ENCODE data around the gene CORO1C.
A peak's percentile ranks its signal among the peaks of the same experiment; 100 is the strongest.

CORO1C gene

DNA sequence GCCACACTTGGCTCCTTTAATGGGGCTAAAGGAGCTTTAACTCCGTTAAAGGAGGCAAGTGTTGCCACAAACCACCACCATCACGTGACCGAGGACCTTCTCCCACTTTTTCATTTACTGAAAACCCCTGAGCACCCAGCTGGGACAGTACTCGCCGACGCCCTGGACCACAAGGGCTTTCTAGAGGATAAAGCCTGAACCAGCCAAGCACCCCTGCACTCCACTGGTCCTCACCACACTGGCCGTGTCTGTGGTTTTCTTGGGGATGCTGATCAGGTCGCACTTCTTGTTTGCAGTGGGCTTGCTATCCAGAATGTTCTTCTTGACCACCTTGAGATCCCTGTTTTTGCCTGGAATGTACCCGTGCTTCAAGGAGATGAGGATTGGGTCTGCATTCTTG is 82.9 kb downstream of the CORO1C start:
- Histone ChIP-seq H3K79me2 (no peaks in the 10 kb centered on the region), H3K4me2 (ENCODE audit: low read length) (no peak overlapping the region), H3K9ac (no peak overlapping the region), H3K4me3 (ENCODE audit: low read depth, low read length) (no peak overlapping the region), H3K9me3 (ENCODE audit: control insufficient read depth, low read length) (no peaks in the 10 kb centered on the region), H3K27me3 (ENCODE audit: control insufficient read depth, insufficient read depth, low read length) (no peaks in the 10 kb centered on the region), H3K4me1 (peaks cover 32% of the 10 kb centered on the region), H2AFZ (no peak overlapping the region), H3K36me3 (ENCODE audit: control insufficient read depth, insufficient read depth, low read length) (no peaks in the 10 kb centered on the region), H3K27ac (no peak overlapping the region)
- TF ChIP-seq, protein P1, sequence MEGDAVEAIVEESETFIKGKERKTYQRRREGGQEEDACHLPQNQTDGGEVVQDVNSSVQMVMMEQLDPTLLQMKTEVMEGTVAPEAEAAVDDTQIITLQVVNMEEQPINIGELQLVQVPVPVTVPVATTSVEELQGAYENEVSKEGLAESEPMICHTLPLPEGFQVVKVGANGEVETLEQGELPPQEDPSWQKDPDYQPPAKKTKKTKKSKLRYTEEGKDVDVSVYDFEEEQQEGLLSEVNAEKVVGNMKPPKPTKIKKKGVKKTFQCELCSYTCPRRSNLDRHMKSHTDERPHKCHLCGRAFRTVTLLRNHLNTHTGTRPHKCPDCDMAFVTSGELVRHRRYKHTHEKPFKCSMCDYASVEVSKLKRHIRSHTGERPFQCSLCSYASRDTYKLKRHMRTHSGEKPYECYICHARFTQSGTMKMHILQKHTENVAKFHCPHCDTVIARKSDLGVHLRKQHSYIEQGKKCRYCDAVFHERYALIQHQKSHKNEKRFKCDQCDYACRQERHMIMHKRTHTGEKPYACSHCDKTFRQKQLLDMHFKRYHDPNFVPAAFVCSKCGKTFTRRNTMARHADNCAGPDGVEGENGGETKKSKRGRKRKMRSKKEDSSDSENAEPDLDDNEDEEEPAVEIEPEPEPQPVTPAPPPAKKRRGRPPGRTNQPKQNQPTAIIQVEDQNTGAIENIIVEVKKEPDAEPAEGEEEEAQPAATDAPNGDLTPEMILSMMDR (IDR thresholded peaks at IDR 0.05) = no peak

DNA sequence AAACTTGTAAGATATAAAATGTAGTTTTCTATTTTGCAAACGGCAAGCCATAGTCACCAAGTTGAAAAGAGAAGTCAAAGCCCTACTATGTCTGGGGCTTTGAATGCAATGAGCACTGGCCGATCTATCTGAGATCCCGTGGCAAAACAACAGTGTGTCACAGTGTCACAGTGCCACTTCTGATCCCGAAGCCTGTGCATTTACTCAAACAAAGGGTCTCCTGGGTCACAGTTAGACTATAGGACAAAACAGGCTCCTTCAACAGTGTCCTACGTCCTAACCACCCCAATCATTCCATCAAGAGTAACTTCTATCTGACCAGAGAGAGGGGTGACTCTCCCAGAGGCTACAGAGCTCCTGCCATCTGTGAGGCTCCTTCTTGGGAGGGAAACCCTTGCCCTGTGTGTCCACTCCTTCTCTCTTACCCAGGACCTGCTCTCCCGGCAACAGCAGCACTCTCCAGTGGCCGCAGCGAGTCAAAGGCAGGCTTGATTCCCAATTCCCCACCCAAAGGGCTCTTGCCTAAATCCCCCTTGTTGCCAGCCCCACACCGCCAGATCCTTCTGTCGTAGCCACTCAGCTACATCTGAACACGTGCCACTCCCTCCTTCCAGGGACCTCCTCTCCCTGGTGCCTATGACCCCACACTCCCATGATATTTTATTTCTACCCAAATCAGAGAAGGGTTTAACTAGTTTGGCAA is 83.6 kb downstream of the CORO1C start:
- H3K79me2 ChIP-seq = no peaks in the 10 kb centered on the region
- H3K9me3 ChIP-seq (ENCODE audit: control insufficient read depth, low read length) = no peaks in the 10 kb centered on the region
- peak overlapping the region; percentile 55 for H3K27ac ChIP-seq
- H3K36me3 ChIP-seq (ENCODE audit: control insufficient read depth, insufficient read depth, low read length) = no peaks in the 10 kb centered on the region
- no peak overlapping the region for H3K4me3 ChIP-seq (ENCODE audit: low read depth, low read length)
- TF ChIP-seq, protein P1 (IDR thresholded peaks at IDR 0.05) = no peak
- peaks cover 35% of the 10 kb centered on the region for H3K4me1 ChIP-seq
- H3K9ac ChIP-seq = no peak overlapping the region
- no peak overlapping the region for H2AFZ ChIP-seq
- H3K4me2 ChIP-seq (ENCODE audit: low read length) = peak overlapping the region; percentile 16
- H3K27me3 ChIP-seq (ENCODE audit: control insufficient read depth, insufficient read depth, low read length) = no peaks in the 10 kb centered on the region

DNA sequence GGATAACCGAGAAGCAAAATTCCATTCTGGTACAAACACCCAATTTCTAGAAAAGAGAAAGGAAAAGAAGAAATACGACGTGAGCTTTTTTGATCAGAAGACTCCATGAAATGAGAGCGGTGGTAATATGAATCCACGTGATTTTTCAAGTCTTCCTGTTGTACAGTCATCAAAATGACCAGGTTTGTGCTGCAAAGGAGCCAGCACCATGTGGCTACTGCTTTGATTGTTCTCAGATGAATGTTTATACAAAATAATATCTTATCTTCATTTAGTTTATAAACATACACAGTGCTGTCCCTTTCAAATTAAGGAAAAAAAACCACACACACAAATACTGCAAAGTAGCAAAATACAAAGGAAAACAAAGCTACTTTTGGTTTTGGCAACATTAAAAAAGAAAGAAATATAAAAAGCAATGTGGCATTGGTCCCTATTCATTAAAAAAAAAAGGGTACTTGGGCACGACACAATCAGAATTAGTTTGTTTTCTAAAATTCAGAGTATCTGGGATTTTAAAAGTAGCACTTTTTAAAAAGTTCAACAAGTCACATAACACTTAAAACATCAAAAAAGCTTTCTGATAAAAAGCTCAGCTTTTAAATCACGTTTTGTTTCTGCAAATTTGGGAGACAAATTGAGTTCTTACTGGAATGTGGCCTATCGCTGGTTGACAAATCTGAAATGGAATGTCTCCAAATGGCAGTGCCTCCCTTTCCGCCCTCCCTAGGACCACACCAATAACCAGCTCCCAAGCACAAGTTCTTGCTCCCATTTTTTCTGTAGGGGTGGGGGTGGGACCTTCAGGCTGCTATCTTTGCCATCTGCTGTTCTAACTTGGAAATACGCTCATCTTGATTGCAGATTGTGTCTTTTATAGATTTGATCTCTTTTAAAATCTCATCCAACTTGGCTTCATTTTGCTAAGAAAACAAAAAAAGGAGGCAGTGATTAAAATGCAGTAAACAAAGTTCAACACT is 84.4 kb downstream of the CORO1C start:
- H3K27me3 ChIP-seq (ENCODE audit: control insufficient read depth, insufficient read depth, low read length) = no peaks in the 10 kb centered on the region
- no peaks in the 10 kb centered on the region for H3K36me3 ChIP-seq (ENCODE audit: control insufficient read depth, insufficient read depth, low read length)
- H3K4me1 ChIP-seq = peaks cover 35% of the 10 kb centered on the region
- H2AFZ ChIP-seq = peak overlapping the region; percentile 35
- no peak overlapping the region for H3K9ac ChIP-seq
- no peaks in the 10 kb centered on the region for H3K9me3 ChIP-seq (ENCODE audit: control insufficient read depth, low read length)
- TF ChIP-seq, protein P1 (IDR thresholded peaks at IDR 0.05) = no peak
- H3K27ac ChIP-seq = peak overlapping the region; percentile 55
- no peaks in the 10 kb centered on the region for H3K79me2 ChIP-seq
- peak overlapping the region; percentile 27 for H3K4me2 ChIP-seq (ENCODE audit: low read length)
- no peak overlapping the region for H3K4me3 ChIP-seq (ENCODE audit: low read depth, low read length)

DNA sequence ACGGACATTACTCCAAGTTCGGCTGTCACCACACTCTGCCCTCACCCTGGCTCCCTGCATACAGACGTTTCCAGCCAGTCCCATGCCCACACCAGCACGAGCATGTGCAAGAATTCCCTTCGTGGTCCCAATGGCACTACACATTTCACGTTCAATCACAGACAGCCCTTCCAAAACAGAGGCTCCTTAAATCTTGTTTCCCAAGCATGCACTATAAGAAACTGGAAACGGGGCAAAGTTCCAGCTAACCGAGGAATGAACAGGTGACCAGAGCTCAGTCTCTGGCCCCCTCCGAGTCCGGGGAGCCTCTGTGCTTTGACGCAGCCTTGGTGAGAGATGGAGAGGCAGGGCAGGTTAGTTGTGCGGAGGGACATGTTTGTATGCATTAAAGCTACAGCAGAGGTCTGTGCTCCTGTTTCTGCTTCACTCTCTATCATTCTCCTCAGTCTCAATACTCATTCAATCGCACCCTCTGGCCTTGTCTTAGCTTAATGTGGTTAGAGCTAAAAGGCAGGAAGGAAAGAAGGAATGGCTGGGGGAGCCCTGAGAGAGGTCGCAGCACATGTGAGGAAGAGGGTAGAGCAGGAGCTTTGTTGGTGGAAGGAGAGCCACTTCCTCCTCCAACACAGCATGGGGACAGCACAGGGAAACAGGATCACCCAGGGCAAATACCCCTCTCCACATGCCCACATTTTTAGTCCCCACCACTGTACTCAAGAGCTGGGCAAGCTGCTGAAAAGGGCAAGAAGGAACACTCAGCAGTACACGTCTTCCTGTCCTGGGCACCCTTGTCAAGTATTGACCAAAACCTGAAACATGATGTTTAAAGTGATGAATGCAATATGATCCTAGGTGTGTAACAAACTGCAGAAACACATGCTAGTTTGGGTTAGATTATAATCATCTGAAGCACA is 85.4 kb downstream of the CORO1C start:
- H3K4me1 ChIP-seq = peaks cover 35% of the 10 kb centered on the region
- no peaks in the 10 kb centered on the region for H3K36me3 ChIP-seq (ENCODE audit: control insufficient read depth, insufficient read depth, low read length)

More for the DNA sequence above, 85.4 kb downstream of the CORO1C start:
- no peaks in the 10 kb centered on the region for H3K27me3 ChIP-seq (ENCODE audit: control insufficient read depth, insufficient read depth, low read length)
- TF ChIP-seq, protein P1 (IDR thresholded peaks at IDR 0.05) = no peak
- H3K4me2 ChIP-seq (ENCODE audit: low read length) = peak overlapping the region; percentile 27
- no peak overlapping the region for H3K9ac ChIP-seq
- H2AFZ ChIP-seq = peak overlapping the region; percentile 35
- H3K79me2 ChIP-seq = no peaks in the 10 kb centered on the region
- peak overlapping the region; percentile 55 for H3K27ac ChIP-seq
- no peaks in the 10 kb centered on the region for H3K9me3 ChIP-seq (ENCODE audit: control insufficient read depth, low read length)
- no peak overlapping the region for H3K4me3 ChIP-seq (ENCODE audit: low read depth, low read length)

Data from parathyroid adenoma (tissue), 2 donors.